GM20431 (cell line): ENCODE data around the gene CDK5RAP2.

Experiments used
- in situ Hi-C: fragments of 300-500 bp; cut with MseI, MboI; formaldehyde crosslinking; loops from one replicate; pipeline ENCODE4 v1.15.0; 2020; ENCODE audit warnings: low sequenced_read_pairs; ENCODE audit not compliant: unreplicated experiment

CDK5RAP2 gene

GRCh38 chr9:120389867-120390266 is 190.1 kb downstream of the CDK5RAP2 start:
- in situ Hi-C loops: no loop called here

- in situ Hi-C loops: no loop called here
Observed at GRCh38 chr9:120389300-120389699, 190.7 kb downstream of the CDK5RAP2 start.

- in situ Hi-C loops: no loop called here
Observed at GRCh38 chr9:120388003-120388855, 191.7 kb downstream of the CDK5RAP2 start.

DNA sequence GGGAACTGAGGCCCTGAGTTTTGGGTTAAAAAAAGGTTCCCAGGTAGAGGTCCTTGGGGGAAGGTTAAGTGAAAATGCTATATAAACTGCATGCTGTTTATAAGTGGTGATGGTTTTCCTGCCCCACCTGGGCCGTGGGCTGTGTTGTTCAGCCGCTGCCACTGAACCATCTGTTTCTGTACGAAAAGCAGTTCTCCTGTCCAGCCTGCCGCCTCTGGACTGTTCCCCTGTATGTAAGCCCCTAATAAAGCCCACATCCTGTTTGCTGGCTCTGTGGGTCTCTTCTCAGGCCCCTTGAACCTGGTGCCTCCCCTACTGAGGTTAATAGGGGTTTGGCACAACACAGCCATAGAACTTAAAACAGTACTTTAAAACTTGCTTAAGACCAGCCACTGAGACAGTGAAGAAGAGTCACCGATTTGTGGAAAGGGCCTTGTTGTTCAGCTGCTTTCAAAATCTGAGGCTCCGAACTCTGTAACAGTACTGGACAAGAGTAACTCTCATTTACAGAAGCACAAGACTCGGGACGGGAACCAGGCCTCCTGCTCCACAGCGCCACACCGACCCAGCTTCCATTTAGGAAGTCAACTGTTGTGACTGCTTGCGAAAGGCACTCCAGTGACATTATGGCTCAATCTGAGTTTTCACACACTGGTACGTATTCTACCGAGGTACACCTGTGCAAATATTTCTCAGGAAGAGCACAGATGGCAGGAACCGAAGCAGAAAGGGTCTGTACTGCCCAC is 192.5 kb downstream of the CDK5RAP2 start:
- in situ Hi-C loops: no loop called here

- in situ Hi-C loops: no loop called here
Observed at GRCh38 chr9:120386390-120387131, 193.4 kb downstream of the CDK5RAP2 start.

- in situ Hi-C loops: no loop called here
Observed at GRCh38 chr9:120385606-120386389, 194.2 kb downstream of the CDK5RAP2 start.

GRCh38 chr9:120384925-120385272 is 195.1 kb downstream of the CDK5RAP2 start:
- in situ Hi-C loops: no loop called here

- in situ Hi-C loops: no loop called here
Observed at GRCh38 chr9:120383999-120384924, 195.7 kb downstream of the CDK5RAP2 start.

DNA sequence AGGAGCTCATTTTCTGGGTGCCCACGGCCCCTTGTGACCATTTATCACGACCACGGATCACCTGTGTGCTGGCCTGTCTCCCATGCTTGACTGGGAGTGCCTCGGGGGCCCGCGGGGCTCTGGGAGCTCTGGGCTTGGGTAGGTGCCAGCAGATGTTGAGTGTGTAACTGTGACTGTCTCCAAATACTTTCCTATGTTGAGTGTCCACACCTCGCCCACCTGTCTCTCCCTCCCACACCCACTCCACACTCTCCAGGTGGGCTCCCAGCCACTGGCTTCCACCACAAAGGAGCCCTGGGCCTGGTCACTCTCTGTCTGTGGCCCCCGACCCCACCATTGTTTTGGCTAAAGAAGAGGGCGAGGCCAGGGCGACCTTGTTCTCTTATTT is 196.4 kb downstream of the CDK5RAP2 start:
- in situ Hi-C loops: no loop called here

- in situ Hi-C loops: no loop called here
Observed at GRCh38 chr9:120382453-120382852, 197.5 kb downstream of the CDK5RAP2 start.

- in situ Hi-C loops: no loop called here
Observed at GRCh38 chr9:120381839-120382238, 198.1 kb downstream of the CDK5RAP2 start.

GRCh38 chr9:120379611-120380010 is 200.4 kb downstream of the CDK5RAP2 start:
- in situ Hi-C loops: no loop called here

DNA sequence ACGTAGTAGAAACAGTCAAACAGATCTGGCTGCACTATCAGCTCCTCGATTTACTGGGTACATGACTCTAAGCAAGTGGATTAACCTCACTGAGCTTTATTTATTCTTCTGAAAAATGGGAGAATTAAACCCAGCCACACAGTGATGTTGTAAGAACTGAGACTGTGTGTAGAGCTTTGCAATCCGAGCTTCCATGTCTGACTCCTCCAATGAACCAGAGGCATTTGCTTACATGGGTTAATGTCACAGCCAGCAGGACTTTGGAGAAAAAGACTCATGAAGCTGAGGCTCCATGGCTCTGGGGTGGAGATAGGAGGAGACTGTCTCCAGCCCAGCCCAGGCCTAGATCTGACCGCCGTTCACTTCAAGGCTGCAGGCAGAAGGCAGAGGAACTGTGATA is 201.3 kb downstream of the CDK5RAP2 start:
- in situ Hi-C loops: no loop called here

GRCh38 chr9:120377268-120378159 is 202.5 kb downstream of the CDK5RAP2 start:
- in situ Hi-C loops: no loop called here

- in situ Hi-C loops: no loop called here
Observed at GRCh38 chr9:120376101-120376500, 203.9 kb downstream of the CDK5RAP2 start.

GRCh38 chr9:120375316-120375715 is 204.7 kb downstream of the CDK5RAP2 start:
- in situ Hi-C loops: no loop called here

GRCh38 chr9:120374817-120375216 is 205.2 kb downstream of the CDK5RAP2 start:
- in situ Hi-C loops: loop anchor here (25.0 kb wide), 1 partner anchor 113 kb away; no protein-coding TSS in a partner anchor

GRCh38 chr9:120374239-120374638 is 205.7 kb downstream of the CDK5RAP2 start:
- in situ Hi-C loops: loop anchor here (25.0 kb wide), 1 partner anchor 112 kb away; no protein-coding TSS in a partner anchor
